ENCODE results near the gene HABP4.
A peak's percentile ranks its signal among the peaks of the same experiment; 100 is the strongest.

Gene HABP4

GRCh38 chr9:96478829-96479371 is 28.9 kb downstream of the HABP4 start:
- no peak for DNase-seq

- no peak for DNase-seq
Measured at GRCh38 chr9:96480736-96481135, 30.8 kb downstream of the HABP4 start.

GRCh38 chr9:96482476-96482875 is 32.5 kb downstream of the HABP4 start:
- DNase-seq, result no peak

DNA sequence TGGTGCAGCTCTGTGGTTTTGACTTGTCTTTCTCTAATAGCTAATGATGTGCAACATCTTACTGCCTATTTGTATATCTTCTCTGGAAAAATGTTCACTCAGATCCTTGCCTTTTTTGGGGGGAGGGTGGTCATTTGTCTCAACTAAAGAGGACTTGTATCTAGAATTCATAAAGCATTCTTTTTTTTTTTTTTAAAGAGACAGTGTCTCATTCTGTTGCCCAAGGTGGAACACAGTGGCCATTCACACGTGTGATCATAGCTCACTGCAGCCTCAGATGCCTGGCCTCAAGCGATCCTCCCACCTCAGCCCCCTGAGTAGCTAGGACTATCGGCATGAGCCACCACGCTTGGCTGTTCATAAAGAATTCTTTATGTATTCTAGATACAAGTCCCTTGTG is 33.2 kb downstream of the HABP4 start:
- no peak for DNase-seq

DNA sequence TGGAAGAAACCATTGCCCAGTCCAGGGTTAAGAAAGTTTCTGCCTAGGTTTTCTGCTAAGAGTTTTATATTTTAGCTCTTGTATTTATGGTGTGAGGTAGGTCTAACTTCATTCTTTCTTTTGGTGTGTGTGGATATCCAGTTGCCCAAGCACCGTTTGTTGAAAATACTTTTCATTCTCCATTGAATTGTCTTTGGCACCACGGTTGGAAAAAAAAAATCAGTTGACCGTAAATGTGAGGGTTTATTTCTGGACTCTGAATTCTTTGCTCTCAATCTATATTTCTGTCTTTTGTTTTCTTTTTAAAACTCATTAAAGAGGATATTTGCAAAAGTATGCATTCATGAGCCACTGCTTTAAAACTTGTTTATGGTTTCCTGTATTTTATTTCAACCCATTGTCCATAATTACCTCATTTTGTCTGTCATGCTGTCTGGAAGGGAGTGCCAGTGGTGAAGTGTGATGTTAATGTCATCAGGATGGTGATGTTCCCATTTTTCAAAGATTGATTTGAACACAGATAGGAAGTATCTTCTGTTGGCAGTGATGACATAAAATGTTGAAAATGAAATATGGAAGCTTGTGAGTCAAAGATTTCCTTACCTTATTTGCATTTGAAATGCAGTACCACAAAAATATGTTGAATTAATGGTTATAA is 33.9 kb downstream of the HABP4 start:
- no peak for DNase-seq

DNA sequence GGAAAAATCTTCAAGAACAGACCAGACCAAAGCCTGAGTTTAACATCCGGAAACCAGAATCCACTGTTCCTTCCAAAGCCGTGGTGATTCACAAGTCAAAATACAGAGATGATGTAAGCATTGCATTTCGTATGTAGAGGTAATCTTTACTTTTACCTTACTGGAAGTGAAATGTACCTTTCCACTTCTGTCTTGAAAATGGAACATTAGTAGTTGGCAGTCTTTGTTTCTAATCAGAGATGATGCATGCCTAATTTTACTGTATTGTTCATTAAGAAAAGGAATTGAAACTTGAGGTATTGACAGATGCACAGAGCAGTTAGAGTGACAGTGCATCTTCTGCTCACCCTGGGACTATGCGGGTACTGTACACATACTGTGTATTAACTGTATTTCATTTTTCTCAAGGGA is 34.6 kb downstream of the HABP4 start:
- no peak for DNase-seq

DNA sequence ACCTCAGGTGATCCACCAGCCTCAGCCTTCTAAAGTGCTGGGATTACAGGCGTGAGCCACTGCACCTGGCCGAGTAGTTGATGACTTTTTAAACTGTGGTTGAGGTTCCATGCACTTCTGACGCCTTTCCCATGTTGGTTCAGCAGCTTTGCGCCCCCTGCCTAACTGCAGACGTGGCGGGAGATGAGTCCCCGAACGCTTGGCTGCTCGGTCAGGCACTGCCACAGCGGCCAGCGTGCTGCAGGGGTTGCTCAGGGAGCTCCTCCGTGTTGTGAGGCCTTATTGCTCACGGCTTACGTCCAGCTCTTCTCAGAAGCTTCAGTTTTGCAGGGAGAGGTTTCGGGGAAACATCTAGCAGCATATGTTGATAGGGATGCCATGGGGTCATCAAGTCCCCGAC is 35.3 kb downstream of the HABP4 start:
- no peak for DNase-seq

DNA sequence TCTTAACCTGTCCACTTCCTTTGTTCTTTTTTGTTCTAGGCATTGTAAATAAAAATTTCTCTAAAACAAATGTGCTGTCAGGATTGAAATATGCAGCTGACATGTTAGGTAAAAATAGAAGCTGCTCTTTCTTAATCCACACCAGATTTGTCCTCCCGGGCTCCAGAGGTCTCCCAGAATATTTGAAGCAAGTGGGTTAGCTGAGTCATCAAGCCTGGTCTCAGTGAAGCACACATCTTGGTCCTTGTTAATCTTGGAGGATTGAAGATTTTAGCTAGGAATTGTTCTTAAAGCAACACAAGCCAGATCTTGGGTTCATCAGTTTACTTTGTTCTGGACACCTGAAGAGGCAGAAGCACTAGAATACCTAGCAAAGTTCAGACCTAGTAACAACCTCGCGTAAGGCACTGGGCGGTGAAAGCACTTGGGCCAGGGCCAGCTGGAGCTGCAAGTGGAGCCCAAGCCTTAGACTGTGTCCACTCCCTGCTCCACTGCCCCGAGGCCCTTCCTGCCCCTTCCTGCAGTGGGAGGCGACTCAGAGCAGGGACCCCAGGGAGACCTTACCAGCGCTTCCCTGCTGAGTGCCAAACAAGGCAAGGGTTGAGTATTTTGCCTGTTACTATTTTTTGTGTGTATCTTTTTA is 36.5 kb downstream of the HABP4 start:
- DNase-seq, result no peak

- DNase-seq, result no peak
Measured at GRCh38 chr9:96487029-96487396, 37.0 kb downstream of the HABP4 start.

- DNase-seq, result no peak
Measured at GRCh38 chr9:96487949-96488348, 38.0 kb downstream of the HABP4 start.

DNA sequence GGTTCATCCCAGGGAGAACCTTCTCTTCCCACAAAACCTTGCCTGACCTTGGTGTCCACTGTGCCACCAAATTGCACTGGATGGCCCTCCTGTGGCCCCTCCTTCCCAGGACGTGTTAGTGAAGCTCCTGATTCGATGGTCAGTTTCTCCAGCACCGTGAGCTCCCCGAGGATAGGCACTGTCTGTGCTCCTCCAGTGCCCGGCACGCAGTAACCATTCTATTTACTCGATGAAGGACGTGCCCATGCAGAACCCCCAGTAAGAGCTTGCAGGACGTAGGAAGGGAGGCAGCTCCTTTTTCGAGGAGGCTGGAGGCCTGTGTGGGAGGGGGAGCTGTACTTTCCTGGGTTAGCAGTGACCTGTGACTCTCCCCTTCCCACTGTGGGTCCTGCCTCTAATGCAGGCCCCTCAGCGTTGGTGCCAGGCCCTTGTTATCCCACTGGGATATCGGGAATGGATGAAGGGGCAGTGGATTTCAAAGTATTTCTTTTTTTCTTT is 39.6 kb downstream of the HABP4 start:
- no peak for DNase-seq

DNA sequence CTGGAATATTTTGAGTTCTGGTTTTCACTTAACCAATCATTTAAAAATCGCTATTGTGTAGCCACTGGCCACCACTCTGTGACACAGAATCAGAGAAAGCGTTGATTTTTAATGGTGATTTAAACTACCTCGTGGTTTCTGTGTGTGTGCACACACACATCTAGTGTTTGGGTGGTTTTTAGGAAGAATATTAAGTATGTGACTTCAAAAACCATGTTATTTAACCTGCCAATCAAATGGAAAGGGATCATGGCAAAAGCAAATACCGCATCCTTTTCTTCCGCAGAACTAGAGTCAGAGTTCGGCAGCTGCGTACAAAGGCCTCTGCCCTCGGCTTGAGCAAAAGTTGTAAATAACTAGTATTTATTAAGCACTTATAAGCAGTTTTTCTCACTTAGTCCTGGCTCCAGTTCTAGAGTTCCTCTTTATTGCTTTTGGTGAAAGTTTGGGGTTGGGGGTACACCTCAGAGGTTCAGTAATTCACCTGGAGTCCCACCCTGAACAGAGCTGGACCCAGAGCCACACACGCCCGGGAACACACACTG is 40.6 kb downstream of the HABP4 start:
- no peak for DNase-seq

GRCh38 chr9:96491079-96491879 is 41.3 kb downstream of the HABP4 start:
- peak; percentile 56 for DNase-seq

DNA sequence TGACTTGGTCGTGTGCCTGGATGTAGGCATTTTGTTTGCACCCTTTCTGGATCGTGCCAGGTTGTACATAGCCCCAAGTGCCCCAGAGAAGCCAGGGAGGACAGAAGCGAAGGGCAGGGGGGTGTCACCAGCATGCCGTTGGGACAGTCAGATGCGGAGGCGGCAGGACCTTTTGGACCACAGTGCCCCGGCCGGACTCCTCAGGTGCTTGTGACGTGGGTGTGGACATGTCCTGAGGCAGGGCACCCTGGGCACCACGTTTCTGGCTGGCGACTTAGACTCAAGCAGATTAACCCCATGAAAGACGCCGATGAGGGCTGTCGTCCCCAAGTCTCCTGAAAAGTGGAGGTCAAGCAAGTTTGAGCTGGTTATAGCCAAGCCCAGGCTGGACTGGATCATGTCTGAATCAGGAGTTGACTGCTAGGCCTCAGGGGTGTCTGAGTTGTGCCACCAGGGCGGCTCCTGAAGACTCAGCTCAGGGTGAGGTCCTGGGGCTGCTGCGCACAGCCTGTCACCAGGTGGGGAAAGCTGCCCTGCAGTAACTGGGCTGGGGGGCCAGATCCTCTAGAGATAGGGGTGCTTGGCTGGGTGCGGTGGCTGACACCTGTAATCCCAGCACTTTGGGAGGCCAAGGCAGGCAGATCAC is 42.0 kb downstream of the HABP4 start:
- no peak for DNase-seq

DNA sequence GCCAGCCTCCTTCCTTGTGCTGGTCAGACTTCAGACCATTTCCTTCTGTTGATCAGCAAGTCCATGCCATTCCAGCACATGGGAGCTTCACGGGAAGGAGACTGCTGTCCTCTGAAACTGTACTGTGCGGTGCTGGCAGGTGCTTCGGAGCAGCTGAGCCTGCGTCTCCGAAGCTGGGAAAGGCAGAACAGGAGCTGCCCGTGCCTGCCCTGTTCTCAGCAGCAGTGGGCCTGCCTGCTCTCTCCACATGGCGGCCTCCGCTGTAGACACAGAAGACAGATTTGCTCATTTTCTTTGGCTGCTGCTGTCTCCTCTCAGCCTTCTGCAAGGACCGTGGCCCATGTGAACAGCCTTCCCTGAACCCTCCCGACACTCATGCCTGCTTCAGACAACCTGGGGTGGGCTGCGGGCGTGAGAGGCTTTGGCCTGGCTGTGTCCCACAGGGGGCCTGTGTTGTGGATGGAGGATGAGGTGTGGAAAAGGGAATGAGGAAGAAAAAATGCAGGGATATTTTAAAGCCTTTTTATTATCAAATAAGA is 43.1 kb downstream of the HABP4 start:
- no peak for DNase-seq

GRCh38 chr9:96493757-96494156 is 43.8 kb downstream of the HABP4 start:
- DNase-seq, result no peak

DNA sequence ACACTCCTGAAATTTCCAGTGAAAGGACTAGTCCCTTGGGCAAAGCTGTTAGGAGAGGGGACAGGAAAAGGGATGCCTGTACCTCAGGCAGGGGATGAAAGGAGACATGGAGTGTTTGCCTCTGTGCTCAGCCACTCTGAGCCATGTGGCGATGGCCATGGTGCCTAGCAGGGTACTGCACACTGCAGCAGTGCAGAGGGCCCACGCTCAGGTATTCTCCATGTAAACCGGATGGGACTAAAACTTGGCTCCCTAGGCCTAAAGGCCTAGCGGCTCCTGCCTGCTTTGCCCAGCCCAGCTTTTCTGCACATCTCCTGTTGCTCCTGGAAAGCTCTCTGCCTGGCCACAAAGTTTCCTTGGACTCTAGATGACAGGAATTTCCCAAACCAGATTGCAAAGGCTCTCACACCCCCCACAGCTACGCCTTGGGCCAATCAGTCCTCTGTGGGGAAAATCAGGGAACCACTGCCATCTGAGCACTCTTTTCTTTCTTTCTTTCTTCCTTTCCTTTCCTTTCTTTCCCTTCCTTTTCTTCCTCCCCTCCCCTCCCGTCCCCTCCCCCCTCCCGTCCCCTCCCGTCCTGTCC is 44.3 kb downstream of the HABP4 start:
- DNase-seq, result no peak

DNA sequence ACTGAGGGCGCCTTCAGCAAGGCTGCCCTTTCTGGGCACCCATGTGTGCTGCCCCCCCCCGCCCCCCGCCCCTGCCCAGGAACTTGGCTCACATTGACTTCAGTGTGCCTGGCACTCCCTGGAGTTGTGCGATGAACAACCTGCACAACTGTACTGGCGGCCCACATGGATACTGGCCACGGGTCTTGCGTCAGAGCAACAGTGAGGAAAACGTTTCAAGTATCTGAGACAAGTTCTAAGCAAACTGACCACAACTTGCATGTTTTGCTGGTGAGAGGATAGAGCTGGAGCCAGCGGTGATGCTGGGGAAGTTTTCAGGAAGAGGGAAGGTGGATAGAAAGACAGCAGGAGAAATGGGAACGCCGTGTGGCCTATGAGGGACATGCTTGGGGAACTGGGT is 45.4 kb downstream of the HABP4 start:
- DNase-seq, result no peak

DNA sequence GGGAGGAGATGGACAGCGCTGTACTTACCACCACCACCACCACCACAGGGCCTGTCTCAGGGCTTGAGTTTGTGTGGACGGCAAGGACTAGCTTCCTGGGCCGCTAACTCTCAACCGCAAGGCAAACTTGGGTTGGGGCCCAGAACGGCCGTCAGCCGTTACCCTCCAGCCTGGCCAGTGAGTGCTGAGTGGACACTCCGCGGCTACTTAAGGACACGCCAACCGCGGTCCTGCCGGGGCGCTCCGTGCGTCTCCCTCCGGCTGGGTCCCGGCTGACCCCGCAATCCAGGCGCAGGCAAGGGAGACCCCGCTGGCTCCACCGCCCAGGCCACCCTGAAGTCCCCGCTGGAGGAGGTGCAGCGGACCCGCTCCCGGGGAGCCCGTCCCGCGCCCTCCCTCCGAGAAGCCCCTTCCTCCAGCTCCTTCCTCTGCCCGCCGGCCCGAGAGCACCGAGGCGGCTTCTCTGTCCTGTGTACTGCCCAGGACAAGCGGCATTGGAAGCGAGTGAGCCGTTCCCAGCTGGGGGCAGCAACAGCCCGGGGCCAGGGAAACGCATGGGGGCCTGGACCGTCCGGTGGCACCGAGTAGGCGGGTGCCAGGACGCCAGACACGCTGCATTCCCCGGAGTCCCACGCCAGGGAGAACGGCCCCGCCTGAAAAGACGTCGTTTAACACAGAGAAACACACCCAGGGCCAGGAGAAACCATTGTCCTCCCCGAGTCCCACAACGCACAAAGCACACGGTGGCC is 46.6 kb downstream of the HABP4 start:
- DNase-seq, result no peak

- DNase-seq, result no peak
Measured at GRCh38 chr9:96497117-96497399, 47.1 kb downstream of the HABP4 start.

DNA sequence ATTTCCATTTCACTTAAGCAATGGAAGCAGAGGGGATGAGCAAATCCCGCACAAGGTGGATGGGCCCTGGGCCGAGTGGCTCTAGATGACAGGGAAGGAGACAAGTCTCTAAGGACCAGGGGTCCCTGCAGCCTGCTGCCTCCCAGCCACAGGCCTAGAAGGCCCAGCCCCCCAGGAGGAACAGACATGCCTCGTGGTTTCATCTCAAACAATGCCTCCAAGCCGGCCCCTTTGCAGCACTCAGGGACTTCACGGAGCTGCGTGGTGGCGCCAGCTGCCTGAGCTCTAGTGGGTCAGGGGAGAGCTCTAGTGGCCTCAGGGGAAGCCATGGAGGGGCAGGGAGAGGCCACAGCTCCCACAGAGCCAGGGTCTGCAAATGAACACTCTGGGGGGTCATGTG is 48.8 kb downstream of the HABP4 start:
- DNase-seq, result no peak

DNA sequence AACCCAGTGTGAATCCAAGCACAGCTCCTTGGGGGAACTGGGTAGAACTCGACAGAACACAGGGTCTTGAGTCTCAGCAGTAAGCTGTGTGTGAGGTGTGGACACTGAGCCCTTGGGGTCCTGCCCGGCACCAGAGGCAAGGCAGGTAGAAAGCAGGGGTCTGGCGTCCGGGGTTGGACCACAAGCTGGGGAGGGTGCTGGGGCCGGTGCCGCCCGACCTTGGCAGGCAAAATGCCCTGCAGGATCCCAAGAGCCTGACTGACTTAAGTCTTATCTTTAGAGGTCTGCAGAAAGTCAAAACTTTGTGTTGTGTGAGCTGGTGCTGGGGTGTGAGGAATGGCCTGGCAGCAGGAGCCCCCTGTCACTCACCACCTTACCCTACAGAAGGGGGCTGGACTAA is 49.3 kb downstream of the HABP4 start:
- DNase-seq, result no peak

Measured in central memory CD4-positive, alpha-beta T cell (primary cell).